Erythroblast (primary cell): ENCODE results near the gene KAZN.

ENCODE experiments used
- GATA1 ChIP-seq: IDR thresholded peaks from 2 replicates; pipeline ENCODE4 v1.6.1; 2011; ENCODE audit warnings: low read depth, mild to moderate bottlenecking, control low read depth, low read length, moderate library complexity
- POLR2A ChIP-seq: IDR thresholded peaks from 2 replicates; pipeline ENCODE4 v1.6.1; 2011; ENCODE audit warnings: mild to moderate bottlenecking, low read length

GRCh38 chr1:14956579-14957195, 358.2 kb downstream of the KAZN start:
- TF ChIP-seq POLR2A (no peak), GATA1 (no peak)
